ENCODE measurements around the gene ZIC4. TPM values are rescaled to one million over a fixed set of nuclear protein-coding genes. Genes with fewer than 3 reads are reported as not detected.

Gene ZIC4
- total RNA-seq, 1 donor from 2014 or later = not detected

DNA sequence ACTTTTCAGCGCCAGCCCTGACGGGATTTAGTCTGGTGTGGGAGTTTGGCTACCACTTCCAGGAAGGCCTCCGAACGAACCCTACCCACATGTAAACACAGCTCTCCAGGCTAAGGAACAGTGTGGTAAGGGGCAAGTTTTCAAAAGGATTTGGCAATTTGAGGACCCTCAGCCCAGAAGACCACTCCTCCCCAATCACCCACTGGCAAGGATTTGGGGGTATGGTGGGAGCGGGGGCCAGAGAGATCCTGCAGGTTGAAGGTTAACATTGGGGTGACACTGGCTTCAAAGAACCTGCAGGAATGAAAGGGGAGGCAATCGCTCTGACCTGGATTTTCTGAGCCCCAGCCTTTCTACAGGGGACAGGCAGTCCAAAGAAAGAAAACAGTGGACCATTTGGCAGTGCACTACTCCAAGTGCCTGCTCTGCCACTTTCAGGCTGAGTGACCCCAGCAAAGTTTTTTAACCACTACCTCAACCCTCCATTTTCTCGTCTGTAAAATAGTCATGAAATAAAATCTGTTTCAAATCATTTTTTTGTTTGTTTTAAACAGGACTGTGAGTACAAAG lies 34.5 kb downstream of the ZIC4 start:
- DNase-seq (ENCODE audit: extremely low read depth, low read depth, low spot score) = no peak

- no peak for DNase-seq (ENCODE audit: extremely low read depth, low read depth, low spot score)
Observed at GRCh38 chr3:147371140-147371539, 35.2 kb downstream of the ZIC4 start.

- no peak for DNase-seq (ENCODE audit: extremely low read depth, low read depth, low spot score)
Observed at GRCh38 chr3:147370349-147370748, 36.0 kb downstream of the ZIC4 start.

- no peak for DNase-seq (ENCODE audit: extremely low read depth, low read depth, low spot score)
Observed at GRCh38 chr3:147369661-147370123, 36.7 kb downstream of the ZIC4 start.

GRCh38 chr3:147369231-147369630 lies 37.1 kb downstream of the ZIC4 start:
- DNase-seq (ENCODE audit: extremely low read depth, low read depth, low spot score) = no peak

- DNase-seq (ENCODE audit: extremely low read depth, low read depth, low spot score) = no peak
Observed at GRCh38 chr3:147368561-147369221, 37.7 kb downstream of the ZIC4 start.

DNA sequence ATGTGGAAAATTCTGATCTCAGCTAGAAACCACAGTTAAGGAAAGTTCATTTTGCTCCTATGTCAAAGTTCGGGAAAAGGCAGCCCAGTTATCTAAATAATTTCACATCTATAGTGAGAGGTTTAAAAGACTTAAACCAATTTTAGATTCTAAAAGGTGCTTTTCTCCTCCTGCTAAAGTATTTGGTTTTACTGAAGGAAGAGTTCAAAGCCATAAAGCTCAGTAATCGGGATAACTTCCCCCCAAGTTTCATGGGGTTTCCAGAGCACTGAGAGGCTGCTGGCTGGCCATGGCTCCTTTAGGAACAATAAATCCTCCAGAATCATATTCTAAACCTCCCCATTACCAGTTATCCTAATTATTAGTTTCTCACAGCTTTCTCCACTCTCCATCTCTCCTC lies 38.2 kb downstream of the ZIC4 start:
- DNase-seq (ENCODE audit: extremely low read depth, low read depth, low spot score) = no peak

DNA sequence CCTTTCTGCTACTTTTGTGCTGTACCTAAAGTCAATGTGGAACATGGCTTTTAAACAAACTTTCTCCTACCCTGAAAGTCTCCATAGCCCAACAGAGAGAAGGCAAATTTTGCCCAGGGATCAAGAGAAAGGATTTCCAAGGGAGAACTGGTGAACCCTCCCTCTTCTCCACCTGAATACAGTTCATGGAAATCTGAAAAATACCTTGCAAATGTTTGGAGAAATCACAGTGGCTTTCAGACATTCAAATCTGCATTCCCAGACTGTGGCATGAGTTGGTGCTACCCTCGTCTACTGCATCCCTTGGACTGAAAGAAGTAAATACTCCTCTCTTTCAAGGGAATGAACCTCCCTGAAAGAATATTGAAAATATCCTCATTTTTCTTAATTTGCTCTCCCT lies 38.7 kb downstream of the ZIC4 start:
- no peak for DNase-seq (ENCODE audit: extremely low read depth, low read depth, low spot score)

- no peak for DNase-seq (ENCODE audit: extremely low read depth, low read depth, low spot score)
Observed at GRCh38 chr3:147365196-147366115, 40.9 kb downstream of the ZIC4 start.

DNA sequence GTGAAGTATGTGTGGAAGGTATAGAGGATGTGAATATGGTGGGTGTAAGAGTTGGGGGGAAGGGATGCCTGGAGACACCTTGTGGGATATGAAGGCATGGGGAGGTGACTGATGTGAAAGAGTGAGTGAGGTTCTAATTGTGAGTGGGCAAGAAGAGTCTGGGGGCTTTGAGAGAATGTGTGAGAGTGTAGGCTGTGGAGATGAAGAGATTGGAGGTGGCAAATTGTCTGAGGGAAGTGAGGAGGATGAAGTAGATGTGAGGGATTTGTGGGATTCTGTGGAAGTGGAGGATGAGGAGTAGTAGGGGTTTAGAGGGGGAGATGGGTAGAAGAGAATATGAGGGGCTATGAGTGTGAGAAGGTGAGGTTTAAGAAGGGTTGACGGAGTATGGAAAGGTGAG lies 41.6 kb downstream of the ZIC4 start:
- DNase-seq (ENCODE audit: extremely low read depth, low read depth, low spot score) = no peak

DNA sequence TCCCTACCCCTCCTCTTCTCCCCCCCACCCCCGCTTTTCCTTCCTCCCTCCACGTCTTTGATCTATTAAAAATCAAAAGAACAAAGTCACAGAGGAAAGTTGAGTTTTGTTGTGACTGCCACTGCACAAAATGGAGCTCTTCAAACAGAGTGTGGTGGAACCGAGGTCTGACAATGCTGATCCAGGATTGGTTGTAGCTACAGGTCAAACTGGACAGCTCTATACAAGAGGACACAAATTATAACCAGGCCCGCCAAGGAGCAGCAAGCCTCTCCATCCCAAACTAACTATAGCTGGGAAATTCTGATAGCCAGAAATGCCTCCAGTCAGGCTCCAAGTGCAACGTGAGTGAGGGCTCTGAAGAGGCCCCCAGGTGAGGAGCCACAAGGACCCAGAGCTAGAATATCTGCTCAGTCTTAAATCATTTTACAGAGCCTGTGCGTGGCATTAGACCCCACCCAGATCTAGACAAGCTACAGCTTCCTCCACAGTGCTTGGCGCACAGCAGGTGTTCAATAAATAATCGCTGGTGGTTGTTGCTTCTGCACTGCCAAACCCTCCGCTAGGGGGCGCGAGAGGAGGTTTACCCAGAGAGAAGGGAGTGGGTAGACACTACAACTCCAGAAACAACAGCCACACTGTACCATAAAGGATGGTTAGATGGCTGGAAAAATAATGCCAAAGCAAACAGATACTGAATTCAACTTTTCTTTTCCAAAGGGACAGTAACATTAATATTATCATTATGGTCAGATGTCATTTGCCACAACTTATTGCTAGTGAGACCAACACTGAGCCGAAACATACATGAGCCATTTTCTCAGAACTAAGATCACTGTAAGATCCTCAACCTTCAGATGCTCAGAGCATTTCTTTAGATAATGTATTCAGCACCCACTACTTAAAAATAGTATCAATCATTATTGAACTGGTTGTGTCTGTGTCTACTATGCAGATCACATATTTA lies 44.6 kb downstream of the ZIC4 start:
- DNase-seq (ENCODE audit: extremely low read depth, low read depth, low spot score) = no peak

GRCh38 chr3:147360646-147361453 lies 45.5 kb downstream of the ZIC4 start:
- DNase-seq (ENCODE audit: extremely low read depth, low read depth, low spot score) = no peak

DNA sequence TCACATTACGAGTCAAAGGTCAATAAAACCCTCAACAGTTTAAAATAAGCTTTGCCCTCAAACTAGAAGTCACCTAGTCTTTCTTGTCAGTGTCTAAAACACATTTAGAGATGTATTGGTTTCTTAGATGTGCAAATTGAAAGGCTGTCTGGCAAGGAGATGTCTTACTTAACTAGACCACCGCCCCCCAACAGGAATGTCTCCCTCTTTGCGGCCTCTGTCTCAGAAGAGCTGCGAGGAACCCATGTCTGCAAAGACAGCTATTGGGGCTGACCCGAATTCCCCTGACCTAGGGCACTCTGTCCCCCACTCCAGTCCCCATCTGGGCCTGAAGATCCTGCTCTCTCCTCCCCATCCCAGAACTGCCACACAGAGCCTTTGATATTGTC lies 46.3 kb downstream of the ZIC4 start:
- no peak for DNase-seq (ENCODE audit: extremely low read depth, low read depth, low spot score)

GRCh38 chr3:147359177-147360050 lies 46.9 kb downstream of the ZIC4 start:
- DNase-seq (ENCODE audit: extremely low read depth, low read depth, low spot score) = no peak

- DNase-seq (ENCODE audit: extremely low read depth, low read depth, low spot score) = no peak
Observed at GRCh38 chr3:147358144-147358992, 48.0 kb downstream of the ZIC4 start.

GRCh38 chr3:147356909-147357900 lies 49.1 kb downstream of the ZIC4 start:
- no peak for DNase-seq (ENCODE audit: extremely low read depth, low read depth, low spot score)

All from glomerular endothelial cell (primary cell).